ENCODE data around the gene EFCAB6. TPM values are rescaled to one million over a fixed set of nuclear protein-coding genes. Genes with fewer than 3 reads are reported as not detected.

EFCAB6 gene
- total and polyA plus RNA-seq, 2 of the 13 experiments (the other 11 are each of a cell fraction or from before 2014, with no cell fraction given): not detected

GRCh38 chr22:43533156-43533530 is 279.0 kb downstream of the EFCAB6 start (continued):
- TF ChIP-seq NFE2L2 (IDR thresholded peaks at IDR 0.05; ENCODE audit: low read length) (no peak), ZC3H13 (CRISPR knock-in tag; IDR thresholded peaks at IDR 0.05) (no peak), TGIF2 (CRISPR knock-in tag; IDR thresholded peaks at IDR 0.05) (no peak), ZNF549 (CRISPR knock-in tag; IDR thresholded peaks at IDR 0.05) (no peak), MAFG (CRISPR knock-in tag; IDR thresholded peaks at IDR 0.05) (no peak), RAD21 (CRISPR knock-in tag; IDR thresholded peaks at IDR 0.05) (no peak)

DNA sequence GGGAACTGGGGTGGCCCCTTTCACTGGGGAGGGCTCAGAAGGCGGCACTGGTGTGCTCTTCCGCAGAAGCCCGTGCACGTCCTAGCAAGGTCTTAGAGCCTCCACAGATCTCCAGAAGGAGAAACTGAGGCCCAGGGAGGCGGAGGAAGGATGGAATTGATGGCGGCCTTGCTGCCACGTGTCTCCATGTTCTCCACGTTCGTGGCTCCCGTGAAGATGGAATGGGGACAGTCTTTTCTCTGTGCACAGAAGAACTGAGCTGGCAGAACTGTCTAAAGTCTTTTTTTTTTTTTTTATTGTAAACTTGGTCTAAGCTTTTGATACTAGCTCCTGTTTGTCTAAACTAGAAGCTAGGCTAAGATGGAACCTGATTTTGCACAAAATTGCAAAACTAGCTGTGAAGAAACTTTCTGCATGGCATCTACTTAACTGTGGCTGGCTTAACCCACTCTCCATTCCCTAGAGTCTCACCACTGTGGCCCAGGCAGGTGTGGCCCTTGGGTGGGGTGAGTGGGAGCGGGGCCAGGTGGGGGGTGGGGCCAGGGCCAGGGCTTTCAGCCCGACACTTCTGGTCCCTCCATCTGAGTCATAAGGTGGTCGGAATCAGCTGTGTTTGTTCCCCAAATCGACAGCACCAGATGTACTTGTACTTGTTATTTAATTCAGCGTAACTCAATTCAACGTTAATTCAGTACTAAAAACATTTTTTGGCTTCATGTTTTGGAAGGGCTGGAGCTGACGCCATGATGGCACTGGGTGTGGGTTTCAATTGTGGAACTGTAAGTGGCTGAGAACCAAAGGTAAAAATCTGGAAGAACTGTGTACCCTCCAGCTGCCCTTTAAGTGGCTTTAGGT is 279.6 kb downstream of the EFCAB6 start:
- no TSS peak for BruUV-seq (replicated peaks)
- CTCF ChIA-PET (ENCODE audit: low intra/inter-chr PET ratio, low total read pairs): no interaction called here
- DNase-seq (ENCODE audit: low spot score) (no peak), FAIRE-seq (no peak), ATAC-seq (no peak)
- H3K27me3 ChIP-seq (ENCODE audit: control insufficient read depth in 1 of 2, insufficient read depth in 2 of 2, low read length in 2 of 2): peaks cover 1 to 35% of the 10 kb centered on the region in 2 experiments; a peak in 1 of 5 replicates
- no peaks in the 10 kb centered on the region for H4K20me1 ChIP-seq (ENCODE audit: insufficient read depth, low read length)
- POLR2A ChIA-PET: no interaction called here
- TF ChIP-seq CAMTA2 (CRISPR knock-in tag; IDR thresholded peaks at IDR 0.05; ENCODE audit: borderline replicate concordance): no peak
- no peak for TF ChIP-seq ZMAT5 (CRISPR knock-in tag; IDR thresholded peaks at IDR 0.05; ENCODE audit: borderline replicate concordance, low read depth)
- no peaks in the 10 kb centered on the region for H3K79me2 ChIP-seq (ENCODE audit: insufficient read depth, low read length)
- intact Hi-C loops (cut with micrococcal nuclease; ENCODE audit: unreplicated experiment): no loop called here
- H3K4me2 ChIP-seq (ENCODE audit: low read depth, low read length): no peak overlapping the region
- no peak overlapping the region for H3K4me3 ChIP-seq (replicated peaks in 1 of 3; ENCODE audit: insufficient read depth in 1 of 3, low read depth in 2 of 3, low read length in 3 of 3)
- no peaks in the 10 kb centered on the region for H3K9me3 ChIP-seq (ENCODE audit: low read length)
- WGBS (ENCODE audit: low lambda C conversion rate): 5% methylated on average over 14 of the region's 17 CpGs
- no peak overlapping the region for H3K9ac ChIP-seq (ENCODE audit: insufficient read depth, low read depth, low read length)
- no peaks in the 10 kb centered on the region for H3K4me1 ChIP-seq (ENCODE audit: insufficient read depth, low read length)
- H2AFZ ChIP-seq (ENCODE audit: low read length): no peak overlapping the region
- H3K36me3 ChIP-seq (replicated peaks in 1 of 2; ENCODE audit: control insufficient read depth in 1 of 2, insufficient read depth in 2 of 2, low read length in 2 of 2): no peaks in the 10 kb centered on the region
- in situ Hi-C loops (cut with HindIII; ENCODE audit: extremely low pct_ligation_motif_present, low pct_unique_long_range_greater_than_20kb): no loop called here
- no peak overlapping the region for H3K27ac ChIP-seq (ENCODE audit: extremely low read length, insufficient read depth, low read length)

Data from HepG2 (cell line).